Activated CD8-positive, alpha-beta memory T cell treated with anti-CD3 and anti-CD28 coated beads, Interleukin-2, amount 50 U/mL, for 48 hours (primary cell): Measurements from ENCODE around the gene CBLN3.

Experiments
- DNase-seq: peaks from one replicate; pipeline ENCODE4 v3.0.0-alpha.2; 2020

Gene CBLN3

DNA sequence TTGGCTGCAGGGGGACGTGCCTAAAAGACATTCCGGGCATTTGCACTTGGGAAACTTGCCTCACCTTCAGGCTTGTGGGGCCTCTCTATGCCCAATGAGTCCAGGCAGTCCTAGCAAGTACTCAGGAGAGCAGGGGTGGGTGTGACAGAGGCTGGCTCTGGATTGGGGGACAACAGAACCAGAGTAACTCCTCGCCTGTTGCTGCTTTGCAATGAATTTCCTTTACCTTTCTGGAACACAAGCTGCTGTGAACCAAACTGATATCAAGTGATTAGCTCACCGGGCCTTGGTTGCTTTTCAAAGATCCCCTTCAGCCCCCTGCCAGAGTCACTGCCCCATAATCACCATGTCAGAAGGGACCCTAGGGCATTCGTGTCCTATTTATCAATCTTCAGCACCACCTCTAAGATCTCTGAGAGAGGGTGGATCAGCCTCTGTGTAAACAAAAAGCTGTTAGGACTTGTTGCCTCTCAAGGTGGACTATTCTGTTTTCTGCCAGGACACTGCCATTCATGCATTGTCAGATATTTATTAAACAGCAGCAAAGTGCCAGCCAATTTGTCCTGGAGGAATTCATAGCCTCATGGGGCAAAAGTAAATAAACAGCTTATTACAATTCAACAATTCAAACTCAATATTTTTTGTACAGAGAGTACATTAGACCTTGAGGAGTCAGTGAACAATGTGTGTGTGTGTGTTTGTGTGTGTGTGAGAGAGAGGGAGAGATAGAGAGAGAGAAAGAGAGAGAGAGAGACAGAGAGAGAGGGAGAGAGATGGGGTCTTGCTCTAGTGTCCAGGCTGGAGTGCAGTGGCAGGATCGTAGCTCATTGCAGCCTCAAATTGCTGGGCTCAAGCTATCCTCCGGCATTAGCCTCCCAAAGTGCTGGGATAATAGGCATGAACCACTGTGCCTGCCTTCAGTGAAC is 50.2 kb downstream of the CBLN3 start:
- no peak for DNase-seq

DNA sequence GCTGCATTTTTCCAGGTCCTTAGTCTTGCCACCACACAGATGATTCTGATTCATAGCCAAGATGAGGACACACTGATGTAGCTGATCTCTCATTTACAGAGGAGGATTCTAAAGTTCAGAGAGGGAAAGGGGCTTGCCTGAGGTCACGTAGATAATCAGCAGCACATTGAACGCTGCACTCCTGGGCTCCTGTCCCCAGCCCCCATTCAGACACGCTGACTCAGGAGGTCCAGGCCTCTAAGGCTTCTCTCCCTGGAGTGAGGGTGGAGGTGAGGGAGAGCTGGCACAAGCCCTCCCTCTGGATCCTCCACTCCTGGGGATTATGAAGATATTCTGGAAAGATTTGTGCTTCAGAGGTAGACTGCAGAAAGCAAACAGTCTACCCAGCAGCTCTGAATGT is 51.1 kb downstream of the CBLN3 start:
- DNase-seq = no peak

DNA sequence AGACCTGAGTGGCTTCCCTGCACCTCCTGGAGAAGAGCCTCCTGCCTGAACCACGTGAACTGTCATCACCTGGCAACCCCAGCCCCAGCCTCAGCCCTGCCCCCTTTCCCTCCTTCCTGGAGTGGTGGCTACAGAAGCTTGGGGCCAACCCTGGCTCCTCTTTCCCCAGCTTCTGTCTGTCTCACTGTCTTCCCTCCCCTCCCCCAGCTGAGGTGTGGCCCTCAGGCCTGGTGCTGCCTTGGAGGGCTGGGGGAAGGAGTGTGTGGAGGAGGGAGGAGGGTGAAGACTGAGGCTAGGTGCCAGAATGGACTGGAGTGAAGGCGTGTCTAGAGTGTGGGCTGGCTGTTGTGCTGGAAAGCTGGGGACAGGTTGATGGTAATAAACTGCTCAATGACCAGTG is 51.8 kb downstream of the CBLN3 start:
- no peak for DNase-seq

DNA sequence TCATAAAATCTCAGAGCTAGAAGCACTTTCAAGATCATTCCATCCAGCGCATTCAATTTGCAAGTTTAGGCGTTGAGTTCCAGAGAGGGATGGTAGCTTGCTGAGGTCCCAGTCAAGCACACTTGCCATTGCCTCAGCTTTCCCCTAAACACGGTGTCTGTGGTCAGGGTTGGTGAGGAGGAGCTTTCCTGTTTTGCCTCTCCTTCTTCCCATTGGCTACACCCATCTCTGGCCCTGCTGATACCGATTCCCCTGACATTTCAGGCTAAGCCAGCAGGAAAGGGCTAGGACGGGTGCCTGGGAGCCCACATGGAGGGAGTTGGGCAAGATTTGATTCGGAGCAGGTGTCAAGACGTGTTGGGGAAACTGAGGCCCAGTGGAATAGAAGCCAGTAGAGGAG is 52.3 kb downstream of the CBLN3 start:
- DNase-seq = no peak
